ENCODE results near the gene TAAR5. TPM values are rescaled to one million over a fixed set of nuclear protein-coding genes. Genes with fewer than 3 reads are reported as not detected.

The TAAR5 gene
- polyA plus RNA-seq, 1 donor from 2014 or later: not detected

DNA sequence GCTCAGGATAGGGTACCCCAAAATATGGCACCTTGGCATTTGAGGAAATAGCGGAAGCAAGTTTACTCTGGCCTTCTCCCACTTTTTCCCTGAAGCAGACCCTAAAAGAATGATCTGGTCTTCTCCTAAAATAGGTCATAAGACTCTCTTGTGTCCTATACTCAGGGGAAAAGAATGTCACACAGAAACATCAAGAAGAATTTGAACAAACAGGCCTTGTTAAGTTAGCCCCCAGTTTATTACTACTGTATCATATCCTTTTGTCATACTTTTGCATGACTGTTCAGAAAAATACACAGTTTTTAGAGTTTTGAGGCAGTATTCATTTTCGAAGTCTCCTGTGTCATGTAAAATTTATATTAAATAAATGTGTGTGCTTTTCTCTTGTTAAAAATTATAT lies 22.1 kb upstream of the TAAR5 start:
- H3K36me3 ChIP-seq (ENCODE audit: insufficient read depth, low read length): no peaks in the 10 kb centered on the region
- no peak for TF ChIP-seq TAF1 (IDR thresholded peaks at IDR 0.05; ENCODE audit: low read depth)
- TF ChIP-seq CTCF (IDR thresholded peaks at IDR 0.05; ENCODE audit: poor library complexity, severe bottlenecking): no peak
- TF ChIP-seq REST (IDR thresholded peaks at IDR 0.05; ENCODE audit: borderline replicate concordance): no peak
- TF ChIP-seq EP300 (conservative IDR thresholded peaks at IDR 0.05; ENCODE audit: poor library complexity, severe bottlenecking): no peak
- no peak for TF ChIP-seq POLR2AphosphoS5 (IDR thresholded peaks at IDR 0.05)
- no peak for TF ChIP-seq RAD21 (conservative IDR thresholded peaks at IDR 0.05)
- TF ChIP-seq MXI1 (conservative IDR thresholded peaks at IDR 0.05; ENCODE audit: poor library complexity, severe bottlenecking): no peak
- TF ChIP-seq SMC3 (conservative IDR thresholded peaks at IDR 0.05; ENCODE audit: poor library complexity): no peak

DNA sequence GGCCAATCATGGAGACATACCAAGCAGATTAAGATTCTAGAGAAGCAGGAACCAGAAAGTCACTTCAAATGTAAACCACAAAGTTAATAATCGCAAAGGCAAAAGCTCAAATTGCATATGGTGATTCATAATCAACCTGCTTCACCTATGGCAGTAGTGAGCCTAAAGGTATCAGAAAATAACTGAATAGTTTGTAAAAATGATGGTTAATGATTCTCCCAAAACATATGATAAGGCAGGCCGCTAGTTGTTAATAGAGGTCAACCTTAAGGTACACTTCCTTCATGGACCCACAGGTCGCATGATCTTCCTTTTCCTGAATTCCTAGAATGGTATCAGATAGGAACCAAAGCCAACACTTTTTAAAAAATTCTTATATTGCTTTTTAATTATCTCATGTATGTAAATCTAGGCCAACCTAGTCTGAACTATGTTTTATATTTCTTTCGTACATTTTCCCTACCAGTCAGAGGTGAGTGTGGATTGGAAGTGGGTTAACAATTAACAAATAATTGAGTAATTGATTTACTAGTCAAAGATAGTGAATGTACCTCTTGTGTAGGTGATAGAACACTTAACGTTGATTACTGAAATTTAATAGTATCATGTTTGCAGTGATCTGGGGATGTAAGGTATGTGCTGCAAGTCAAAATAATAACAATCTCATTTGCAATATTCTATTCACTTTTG lies 18.1 kb upstream of the TAAR5 start:
- no peaks in the 10 kb centered on the region for H3K9me2 ChIP-seq (ENCODE audit: insufficient read depth, low read length)
- H3K4me3 ChIP-seq (ENCODE audit: low read length): no peak overlapping the region
- no peak overlapping the region for H3K9ac ChIP-seq (ENCODE audit: low read length)
- H3F3A ChIP-seq (ENCODE audit: insufficient read depth, low read length, poor library complexity, severe bottlenecking): no peaks in the 10 kb centered on the region
- no peaks in the 10 kb centered on the region for H3K9me3 ChIP-seq (ENCODE audit: low read length)
- H2AFZ ChIP-seq (ENCODE audit: low read depth, low read length): no peak overlapping the region
- H3K27me3 ChIP-seq (ENCODE audit: insufficient read depth, low read depth, low read length): no peaks in the 10 kb centered on the region
- H3K27ac ChIP-seq (ENCODE audit: low read length): no peak overlapping the region
- no peaks in the 10 kb centered on the region for H3K79me2 ChIP-seq (replicated peaks; ENCODE audit: insufficient read depth, low read length)
- no peak overlapping the region for H3K4me2 ChIP-seq (ENCODE audit: low read length)
- TF ChIP-seq CTCF (IDR thresholded peaks at IDR 0.05; ENCODE audit: poor library complexity, severe bottlenecking) (no peak), REST (IDR thresholded peaks at IDR 0.05; ENCODE audit: borderline replicate concordance) (no peak), POLR2AphosphoS5 (IDR thresholded peaks at IDR 0.05) (no peak), RAD21 (conservative IDR thresholded peaks at IDR 0.05) (no peak), SMC3 (conservative IDR thresholded peaks at IDR 0.05; ENCODE audit: poor library complexity) (no peak), MXI1 (conservative IDR thresholded peaks at IDR 0.05; ENCODE audit: poor library complexity, severe bottlenecking) (no peak), TAF1 (IDR thresholded peaks at IDR 0.05; ENCODE audit: low read depth) (no peak), EP300 (conservative IDR thresholded peaks at IDR 0.05; ENCODE audit: poor library complexity, severe bottlenecking) (no peak), EZH2 (IDR thresholded peaks at IDR 0.05; ENCODE audit: borderline replicate concordance, insufficient read depth, low read length, poor library complexity, severe bottlenecking) (no peak)
- H3K36me3 ChIP-seq (ENCODE audit: insufficient read depth, low read length): no peaks in the 10 kb centered on the region
- no peaks in the 10 kb centered on the region for H4K20me1 ChIP-seq (ENCODE audit: insufficient read depth)

More for the DNA sequence above, 22.1 kb upstream of the TAAR5 start:
- Histone ChIP-seq H4K20me1 (ENCODE audit: insufficient read depth) (no peaks in the 10 kb centered on the region), H3K9ac (ENCODE audit: low read length) (no peak overlapping the region), H3K79me2 (replicated peaks; ENCODE audit: insufficient read depth, low read length) (no peaks in the 10 kb centered on the region), H3F3A (ENCODE audit: insufficient read depth, low read length, poor library complexity, severe bottlenecking) (no peaks in the 10 kb centered on the region), H3K4me2 (ENCODE audit: low read length) (no peak overlapping the region), H3K27ac (ENCODE audit: low read length) (no peak overlapping the region), H3K9me2 (ENCODE audit: insufficient read depth, low read length) (no peaks in the 10 kb centered on the region), H2AFZ (ENCODE audit: low read depth, low read length) (no peak overlapping the region), H3K4me3 (ENCODE audit: low read length) (no peak overlapping the region), H3K9me3 (ENCODE audit: low read length) (no peaks in the 10 kb centered on the region), H3K27me3 (ENCODE audit: insufficient read depth, low read depth, low read length) (no peaks in the 10 kb centered on the region)
